Glutamatergic neuron (in vitro differentiated cells): ENCODE data around the gene DCTN5. TPM values are rescaled to one million over a fixed set of nuclear protein-coding genes. Genes with fewer than 3 reads are reported as not detected.

Source experiments
- DNase-seq: peaks from one replicate; pipeline ENCODE4 v3.0.0; 2022
- H3K27ac Mint-ChIP-seq: one replicate; pipeline ENCODE4 v1.8.0; 2020; ENCODE audit warnings: mild to moderate bottlenecking, mixed read lengths, inconsistent platforms; ENCODE audit not compliant: unreplicated experiment
- H3K27me3 Mint-ChIP-seq: one replicate; pipeline ENCODE4 v1.8.0; 2020; ENCODE audit warnings: mild to moderate bottlenecking, moderate library complexity, mixed read lengths, inconsistent platforms; ENCODE audit not compliant: unreplicated experiment
- H3K36me3 Mint-ChIP-seq: one replicate; pipeline ENCODE4 v1.8.0; 2020; ENCODE audit warnings: mild to moderate bottlenecking, mixed read lengths, inconsistent platforms; ENCODE audit not compliant: unreplicated experiment
- H3K4me1 Mint-ChIP-seq: one replicate; pipeline ENCODE4 v1.8.0; 2020; ENCODE audit warnings: mild to moderate bottlenecking, low read depth, mixed read lengths, inconsistent platforms; ENCODE audit not compliant: unreplicated experiment
- H3K4me3 Mint-ChIP-seq: one replicate; pipeline ENCODE4 v1.8.0; 2020; ENCODE audit warnings: mild to moderate bottlenecking, mixed read lengths, inconsistent platforms; ENCODE audit not compliant: unreplicated experiment
- H3K9me3 Mint-ChIP-seq: one replicate; pipeline ENCODE4 v1.8.0; 2020; ENCODE audit warnings: mild to moderate bottlenecking, moderate library complexity, mixed read lengths, inconsistent platforms; ENCODE audit not compliant: unreplicated experiment
- CTCF ChIP-seq: fragments of 200-600 bp; sonication (generic); IDR thresholded peaks from one replicate; pipeline ENCODE4 v1.5.0; 2021; ENCODE audit not compliant: partially characterized antibody, unreplicated experiment
- total RNA-seq: library from RNA; stranded (reverse); fragmentation: NEBNext Ultra II Directional; extraction: Animal tissue kit (Norgen Biotek cat#: 25700); gene quantifications from one replicate; pipeline ENCODE4 v1.2.1, GENCODE V29; 2021; ENCODE audit not compliant: unreplicated experiment

The DCTN5 gene
- total RNA-seq, 1 donor from 2014 or later, result 96.5 TPM

GRCh38 chr16:23692190-23692837, 51.0 kb downstream of the DCTN5 start:
- H3K4me1 Mint-ChIP-seq, result peaks cover 4% of the 10 kb centered on the region
- no peak for DNase-seq
- H3K9me3 Mint-ChIP-seq, result peaks cover 2% of the 10 kb centered on the region
- no peak overlapping the region for H3K27ac Mint-ChIP-seq
- no peak overlapping the region for H3K4me3 Mint-ChIP-seq
- no peak for TF ChIP-seq CTCF
- no peaks in the 10 kb centered on the region for H3K36me3 Mint-ChIP-seq
- H3K27me3 Mint-ChIP-seq, result peaks cover 3% of the 10 kb centered on the region

- H3K4me1 Mint-ChIP-seq, result peaks cover 4% of the 10 kb centered on the region
- H3K27ac Mint-ChIP-seq, result peak overlapping the region; percentile 55
- no peak for TF ChIP-seq CTCF
- DNase-seq, result no peak
- H3K4me3 Mint-ChIP-seq, result peak overlapping the region; percentile 81
- H3K36me3 Mint-ChIP-seq, result no peaks in the 10 kb centered on the region
- H3K9me3 Mint-ChIP-seq, result no peaks in the 10 kb centered on the region
- H3K27me3 Mint-ChIP-seq, result no peaks in the 10 kb centered on the region
These were observed 53.0 kb downstream of the DCTN5 start for GRCh38 chr16:23694265-23694643.

DNA sequence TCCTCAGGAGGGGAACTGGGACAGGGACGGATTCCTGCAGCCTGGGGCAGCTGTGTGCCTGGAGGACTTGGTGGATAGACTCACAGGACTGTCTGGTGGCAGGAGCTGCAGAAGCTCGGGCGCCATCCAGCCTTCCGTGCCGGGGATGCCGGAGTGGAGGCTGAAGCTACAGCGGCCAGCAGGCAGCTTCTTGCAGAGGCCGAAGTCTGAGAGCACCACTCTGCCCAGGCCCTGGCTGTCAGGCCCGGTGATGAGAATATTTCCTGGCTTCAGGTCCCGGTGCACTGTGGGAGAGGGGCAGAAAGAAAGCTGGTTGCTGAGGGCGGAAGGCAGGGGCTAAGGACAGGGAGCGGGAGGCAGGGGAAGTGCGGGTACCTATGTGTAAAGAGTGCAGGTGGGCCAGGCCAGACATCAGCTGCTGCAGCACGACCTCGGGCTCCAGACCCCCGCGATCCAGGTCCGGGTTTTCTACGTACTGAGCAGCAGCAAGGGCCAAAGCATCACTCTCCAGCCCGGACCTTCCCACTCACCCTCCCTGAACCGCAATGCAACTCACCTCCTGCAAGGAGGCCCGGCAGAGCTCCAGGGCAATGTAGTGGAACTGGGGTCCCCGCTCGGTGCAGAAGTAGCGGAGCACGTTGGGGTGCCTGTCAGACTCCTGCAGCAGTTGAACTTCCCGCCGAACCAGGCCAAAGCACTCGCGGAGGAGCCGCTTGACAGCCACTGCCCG, 53.5 kb downstream of the DCTN5 start:
- H3K27me3 Mint-ChIP-seq, result peaks cover 1% of the 10 kb centered on the region
- H3K27ac Mint-ChIP-seq, result peak overlapping the region; percentile 55
- H3K36me3 Mint-ChIP-seq, result no peaks in the 10 kb centered on the region
- H3K9me3 Mint-ChIP-seq, result no peaks in the 10 kb centered on the region
- peaks cover 4% of the 10 kb centered on the region for H3K4me1 Mint-ChIP-seq
- H3K4me3 Mint-ChIP-seq, result peak overlapping the region; percentile 81
- peak; percentile 75 for DNase-seq
- no peak for TF ChIP-seq CTCF

- H3K4me1 Mint-ChIP-seq, result peaks cover 4% of the 10 kb centered on the region
- no peaks in the 10 kb centered on the region for H3K9me3 Mint-ChIP-seq
- no peak overlapping the region for H3K27ac Mint-ChIP-seq
- no peak overlapping the region for H3K4me3 Mint-ChIP-seq
- peaks cover 1% of the 10 kb centered on the region for H3K27me3 Mint-ChIP-seq
- no peaks in the 10 kb centered on the region for H3K36me3 Mint-ChIP-seq
- no peak for TF ChIP-seq CTCF
- no peak for DNase-seq
These were observed 54.5 kb downstream of the DCTN5 start for GRCh38 chr16:23695756-23696155.

DNA sequence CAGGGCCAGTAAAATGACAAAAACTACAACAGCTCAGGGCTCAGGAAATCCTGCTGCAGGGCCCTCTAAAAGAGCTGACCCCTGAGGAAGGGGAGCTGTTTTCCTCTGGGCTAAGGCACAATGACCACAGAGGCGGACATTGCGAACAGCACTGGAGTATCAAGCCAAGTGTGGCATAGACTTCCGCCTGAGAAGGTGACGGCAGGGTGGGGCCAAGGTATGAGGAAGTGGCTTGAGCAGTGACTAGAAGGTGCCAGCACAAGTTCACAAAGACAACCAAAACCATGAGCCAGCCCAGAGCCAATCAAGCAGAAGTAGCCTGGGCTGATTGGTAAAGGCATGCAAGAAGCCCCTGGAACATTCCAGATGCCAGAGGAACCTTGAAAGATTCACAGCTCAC, 57.8 kb downstream of the DCTN5 start:
- peaks cover 4% of the 10 kb centered on the region for H3K4me1 Mint-ChIP-seq

More for the DNA sequence above, 57.8 kb downstream of the DCTN5 start:
- H3K27ac Mint-ChIP-seq, result no peak overlapping the region
- no peak for DNase-seq
- H3K4me3 Mint-ChIP-seq, result no peak overlapping the region
- H3K36me3 Mint-ChIP-seq, result peaks cover 6% of the 10 kb centered on the region
- TF ChIP-seq CTCF, result no peak
- no peaks in the 10 kb centered on the region for H3K9me3 Mint-ChIP-seq
- peaks cover 4% of the 10 kb centered on the region for H3K27me3 Mint-ChIP-seq
